Activated CD8-positive, alpha-beta T cell treated with anti-CD3 and anti-CD28 coated beads for 36 hours (primary cell): Measurements from ENCODE around the gene GNB1L. TPM values are rescaled to one million over a fixed set of nuclear protein-coding genes. Genes with fewer than 3 reads are reported as not detected.
A peak's percentile ranks its signal among the peaks of the same experiment; 100 is the strongest.

Source experiments
- ATAC-seq: fragments of 200-7000 bp; cut with Tn5 transposase; one replicate; pipeline ENCODE4 v1.10.0; 2021; ENCODE audit warnings: mild to moderate bottlenecking, moderate library complexity
- CTCF ChIA-PET: fragments of 350-600 bp; sonication (Branson Sonifier 250); formaldehyde crosslinking; loops from one replicate; lab custom pipeline; 2021; ENCODE audit warnings: antibody characterized with exemption; lab: Charles Lee
- POLR2A ChIA-PET: fragments of 350-600 bp; sonication (Branson Sonifier 250); formaldehyde crosslinking; loops from one replicate; lab custom pipeline; 2021; ENCODE audit warnings: antibody characterized with exemption; lab: Charles Lee
- DNase-seq: peaks from one replicate; pipeline ENCODE4 v3.0.0-alpha.2; 2020
- H3K27ac Mint-ChIP-seq: one replicate; pipeline ENCODE4 v1.8.0; 2021; ENCODE audit warnings: mild to moderate bottlenecking, mixed read lengths
- H3K27me3 Mint-ChIP-seq: one replicate; pipeline ENCODE4 v1.8.0; 2021; ENCODE audit warnings: mixed read lengths
- H3K36me3 Mint-ChIP-seq: one replicate; pipeline ENCODE4 v1.8.0; 2021; ENCODE audit warnings: low read depth, mixed read lengths
- H3K4me1 Mint-ChIP-seq: one replicate; pipeline ENCODE4 v1.8.0; 2021; ENCODE audit warnings: low read depth, mixed read lengths
- H3K4me3 Mint-ChIP-seq: one replicate; pipeline ENCODE4 v1.8.0; 2021; ENCODE audit warnings: mild to moderate bottlenecking, moderate library complexity, mixed read lengths
- H3K9me3 Mint-ChIP-seq: one replicate; pipeline ENCODE4 v1.8.0; 2021; ENCODE audit warnings: mixed read lengths
- intact Hi-C: fragments of 100-400 bp; cut with micrococcal nuclease; formaldehyde crosslinking; loops from one replicate; pipeline ENCODE4 v1.10.0; 2022
- total RNA-seq, 2 experiments: library from RNA; stranded (reverse); gene quantifications; one replicate each; pipeline ENCODE4 v1.2.3, GENCODE V29; 2021
- TF ChIP-seq, protein P1 (sequence below): fragments of 200-600 bp; IDR thresholded peaks from one replicate; pipeline ENCODE4 v1.8.0; 2022; ENCODE audit warnings: antibody characterized with exemption, mild to moderate bottlenecking

GNB1L gene
- total RNA-seq, 2 experiments from 2014 or later = 16.2 to 17.4 TPM

DNA sequence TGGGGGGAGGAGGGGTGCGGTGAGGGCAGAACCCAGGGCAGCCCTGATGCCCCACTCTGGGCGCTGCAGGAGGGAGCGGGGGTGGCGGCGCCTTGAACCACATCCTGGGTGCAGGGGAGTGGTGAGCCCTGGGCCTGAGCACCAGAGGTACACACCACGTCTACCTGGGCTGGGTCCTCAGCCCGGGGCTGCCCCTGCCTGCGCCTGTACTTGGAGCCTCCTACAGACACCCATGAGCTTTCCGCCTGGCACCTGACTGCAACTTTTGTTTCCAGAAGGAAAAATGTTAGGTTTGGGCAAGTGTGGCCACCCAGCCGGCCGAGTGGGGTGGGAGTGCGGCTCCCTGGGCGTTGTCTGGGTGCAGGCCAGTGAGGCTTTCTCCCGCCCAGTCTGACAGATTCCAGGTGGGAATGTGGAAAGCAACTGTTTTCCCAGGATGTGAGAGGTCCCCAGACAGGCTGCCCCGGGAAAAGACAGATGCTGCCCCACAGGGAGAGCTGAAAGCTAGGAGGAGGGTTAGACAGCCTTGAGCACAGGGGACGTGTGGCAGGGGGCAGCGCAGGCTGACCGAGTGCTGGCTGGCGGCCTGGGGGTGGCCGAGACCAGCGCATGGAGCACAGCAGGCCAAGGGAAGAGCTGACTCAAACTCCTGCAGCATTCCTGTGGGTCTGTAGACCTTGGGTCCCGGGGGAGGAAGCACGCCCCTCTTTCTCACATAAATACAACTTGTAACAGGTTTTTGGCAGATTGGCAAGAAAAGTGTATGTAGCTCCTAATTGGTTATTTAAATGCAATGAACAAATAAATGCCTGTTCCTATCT is 44.1 kb downstream of the GNB1L start:
- Mint-ChIP-seq H3K4me1 (no peaks in the 10 kb centered on the region), H3K27ac (no peak overlapping the region), H3K9me3 (no peaks in the 10 kb centered on the region), H3K27me3 (no peaks in the 10 kb centered on the region), H3K36me3 (no peaks in the 10 kb centered on the region), H3K4me3 (no peak overlapping the region)
- intact Hi-C loops = no loop called here
- ChIA-PET POLR2A (no interaction called here), CTCF (interaction anchor here (1.0 kb wide), 1 partner anchor 138 kb away, joined by 3 read pairs; no protein-coding TSS in a partner anchor)
- DNase-seq (peak; percentile 18), ATAC-seq (peak; percentile 69)
- TF ChIP-seq, protein P1, sequence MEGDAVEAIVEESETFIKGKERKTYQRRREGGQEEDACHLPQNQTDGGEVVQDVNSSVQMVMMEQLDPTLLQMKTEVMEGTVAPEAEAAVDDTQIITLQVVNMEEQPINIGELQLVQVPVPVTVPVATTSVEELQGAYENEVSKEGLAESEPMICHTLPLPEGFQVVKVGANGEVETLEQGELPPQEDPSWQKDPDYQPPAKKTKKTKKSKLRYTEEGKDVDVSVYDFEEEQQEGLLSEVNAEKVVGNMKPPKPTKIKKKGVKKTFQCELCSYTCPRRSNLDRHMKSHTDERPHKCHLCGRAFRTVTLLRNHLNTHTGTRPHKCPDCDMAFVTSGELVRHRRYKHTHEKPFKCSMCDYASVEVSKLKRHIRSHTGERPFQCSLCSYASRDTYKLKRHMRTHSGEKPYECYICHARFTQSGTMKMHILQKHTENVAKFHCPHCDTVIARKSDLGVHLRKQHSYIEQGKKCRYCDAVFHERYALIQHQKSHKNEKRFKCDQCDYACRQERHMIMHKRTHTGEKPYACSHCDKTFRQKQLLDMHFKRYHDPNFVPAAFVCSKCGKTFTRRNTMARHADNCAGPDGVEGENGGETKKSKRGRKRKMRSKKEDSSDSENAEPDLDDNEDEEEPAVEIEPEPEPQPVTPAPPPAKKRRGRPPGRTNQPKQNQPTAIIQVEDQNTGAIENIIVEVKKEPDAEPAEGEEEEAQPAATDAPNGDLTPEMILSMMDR = no peak

DNA sequence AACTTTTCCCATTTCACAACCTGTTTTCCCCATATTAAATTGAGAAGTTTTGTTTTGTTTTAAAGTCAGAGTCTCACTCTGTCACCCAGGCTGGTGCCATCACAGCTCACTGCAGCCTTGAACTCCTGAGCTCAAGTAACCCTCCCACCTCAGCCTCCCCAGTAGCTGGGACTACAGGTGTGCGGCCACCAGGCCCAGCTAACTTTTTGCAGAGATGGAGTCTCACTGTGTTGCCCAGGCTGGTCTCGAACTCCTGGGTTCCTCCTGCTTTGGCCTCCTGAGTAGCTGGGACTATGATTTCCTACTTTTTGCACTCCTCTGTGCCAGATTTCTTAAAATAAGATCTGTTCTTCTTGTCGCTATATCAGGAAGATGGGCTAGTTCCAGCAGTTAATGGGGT is 44.9 kb downstream of the GNB1L start:
- Mint-ChIP-seq H3K27ac (no peak overlapping the region), H3K9me3 (no peaks in the 10 kb centered on the region), H3K4me3 (no peak overlapping the region), H3K36me3 (no peaks in the 10 kb centered on the region), H3K4me1 (no peaks in the 10 kb centered on the region), H3K27me3 (no peaks in the 10 kb centered on the region)
- ATAC-seq (no peak), DNase-seq (no peak)
- intact Hi-C loops = no loop called here
- CTCF ChIA-PET = interaction anchor here (1.0 kb wide), 1 partner anchor 139 kb away, joined by 3 read pairs; no protein-coding TSS in a partner anchor
- TF ChIP-seq, protein P1 = no peak
- POLR2A ChIA-PET = no interaction called here

DNA sequence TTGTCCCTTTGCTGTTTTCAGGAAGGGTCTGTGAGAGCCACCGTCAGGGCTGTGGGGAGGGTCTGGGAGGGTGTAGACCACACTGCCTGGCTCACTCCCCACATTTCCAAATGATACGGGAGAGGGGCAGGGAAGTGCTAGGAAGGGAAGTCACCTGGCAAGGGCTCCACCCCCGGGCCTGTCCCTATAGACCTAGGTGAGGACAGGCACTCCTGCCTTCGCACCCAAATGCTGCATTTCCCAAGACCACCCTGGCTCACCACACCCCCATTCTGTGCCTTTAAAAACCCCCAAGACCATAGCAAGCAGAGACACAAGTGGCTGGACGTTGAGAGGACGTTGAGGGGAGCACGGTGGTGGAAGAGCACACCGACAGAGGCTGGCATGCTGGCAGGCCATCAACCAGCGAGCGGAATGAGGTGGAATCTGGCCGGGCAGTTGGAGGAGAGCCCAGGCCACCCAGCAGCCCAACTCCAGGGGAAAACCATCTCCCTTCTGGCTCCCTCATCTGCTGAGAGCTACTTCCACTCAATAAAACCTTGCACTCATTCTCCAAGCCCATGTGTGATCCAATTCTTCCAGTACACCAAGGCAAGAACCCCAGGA is 45.7 kb downstream of the GNB1L start:
- ATAC-seq (no peak), DNase-seq (no peak)
- Mint-ChIP-seq H3K27me3 (no peaks in the 10 kb centered on the region), H3K9me3 (no peaks in the 10 kb centered on the region), H3K4me3 (no peak overlapping the region), H3K36me3 (no peaks in the 10 kb centered on the region), H3K4me1 (no peaks in the 10 kb centered on the region), H3K27ac (no peak overlapping the region)
- TF ChIP-seq, protein P1 = no peak
- CTCF ChIA-PET = interaction anchor here (1.0 kb wide), 1 partner anchor 140 kb away, joined by 3 read pairs; no protein-coding TSS in a partner anchor
- POLR2A ChIA-PET = no interaction called here
- intact Hi-C loops = no loop called here

DNA sequence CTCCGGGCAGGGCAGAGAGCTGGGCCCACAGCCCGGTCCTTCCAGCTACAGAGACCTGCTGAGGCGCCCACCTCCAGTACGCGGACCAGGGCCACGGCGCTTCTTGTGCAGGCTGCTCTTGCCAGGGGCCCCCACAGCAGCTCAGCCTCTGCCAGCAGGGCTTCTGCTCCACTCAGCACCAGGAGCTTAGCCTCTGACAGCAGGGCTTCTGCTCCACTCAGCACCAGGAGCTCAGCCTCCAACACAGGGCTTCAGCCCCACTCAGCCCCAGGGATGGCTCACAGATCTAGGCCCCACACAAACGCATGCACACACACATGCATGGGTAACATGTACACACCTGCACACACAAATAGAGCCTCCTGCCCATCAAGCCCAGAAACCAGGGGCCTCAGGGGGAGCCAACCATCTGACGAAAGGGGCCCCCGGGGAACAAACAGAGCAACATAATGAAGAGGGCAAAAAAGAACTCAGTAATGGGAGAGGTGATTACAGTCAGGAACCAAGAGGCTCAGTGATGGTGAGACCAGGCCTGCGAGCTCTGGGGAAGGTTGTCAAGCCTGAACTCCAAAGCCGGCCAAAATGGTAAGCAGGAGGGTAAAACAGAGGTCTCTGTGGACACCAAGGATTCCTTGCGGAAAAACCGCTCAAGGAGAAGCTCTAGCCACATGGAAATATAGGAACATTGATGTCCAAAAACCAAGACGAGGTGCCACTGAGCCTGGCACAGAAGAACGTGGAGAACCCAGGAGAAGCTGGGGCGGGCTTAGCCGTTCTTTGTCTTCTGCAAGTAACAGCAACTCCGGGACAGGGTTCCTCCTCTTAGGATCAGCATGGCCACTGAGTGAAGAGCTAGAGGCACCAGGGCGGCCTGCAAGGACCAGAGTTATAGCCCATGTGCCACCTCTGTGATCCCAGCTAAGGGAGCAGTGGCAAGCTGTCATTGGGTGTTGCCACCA is 46.5 kb downstream of the GNB1L start:
- POLR2A ChIA-PET = no interaction called here
- no peak overlapping the region for H3K27ac Mint-ChIP-seq
- H3K36me3 Mint-ChIP-seq = no peaks in the 10 kb centered on the region
- intact Hi-C loops = no loop called here
- DNase-seq (no peak), ATAC-seq (no peak)
- CTCF ChIA-PET = no interaction called here
- TF ChIP-seq, protein P1 = no peak
- no peaks in the 10 kb centered on the region for H3K4me1 Mint-ChIP-seq
- H3K27me3 Mint-ChIP-seq = no peaks in the 10 kb centered on the region
- H3K4me3 Mint-ChIP-seq = no peak overlapping the region
- no peaks in the 10 kb centered on the region for H3K9me3 Mint-ChIP-seq
